ENCODE data around the gene ECHS1. TPM values are rescaled to one million over a fixed set of nuclear protein-coding genes. Genes with fewer than 3 reads are reported as not detected.

ECHS1 gene
- total and polyA plus RNA-seq, 2 of the 8 experiments (the other 6 are each of a cell fraction or from before 2014, with no cell fraction given), result 41.7 to 101 TPM

GRCh38 chr10:133357285-133358161, 15.6 kb downstream of the ECHS1 start, which contains the start of gene FUOM (continued):
- no peak for TF ChIP-seq CTCF (IDR thresholded peaks at IDR 0.05; ENCODE audit: control extremely low read depth in 1 of 3, insufficient read depth in 1 of 3, low read depth in 1 of 3, low read length in 3 of 3)
- TF ChIP-seq SUZ12 (IDR thresholded peaks at IDR 0.05; ENCODE audit: low read length), result no peak
- TF ChIP-seq CHD2 (IDR thresholded peaks at IDR 0.05; ENCODE audit: low read length), result no peak
- no peak for TF ChIP-seq SRF (IDR thresholded peaks at IDR 0.05; ENCODE audit: low read depth, low read length)
- 0 out of 2 replicates have a peak, but pooled peaks have one; percentile 34 for TF ChIP-seq TEAD4 (IDR thresholded peaks at IDR 0.05; ENCODE audit: low read depth, low read length)
- no peak for TF ChIP-seq RNF2 (IDR thresholded peaks at IDR 0.05; ENCODE audit: borderline replicate concordance, low read depth, low read length, missing control alignments, poor library complexity, severe bottlenecking)
- TF ChIP-seq SP2 (IDR thresholded peaks at IDR 0.05; ENCODE audit: low read length), result no peak
- no peak for TF ChIP-seq TBP (IDR thresholded peaks at IDR 0.05; ENCODE audit: low read depth, low read length)
- no peak for TF ChIP-seq SAP30 (IDR thresholded peaks at IDR 0.05; ENCODE audit: insufficient read depth, insufficient replicate concordance, low read length)
- no peak for TF ChIP-seq MAFK (IDR thresholded peaks at IDR 0.05; ENCODE audit: low read depth, low read length)
- 0 out of 2 replicates have a peak, but pooled peaks have one; percentile 8 for TF ChIP-seq E2F6 (IDR thresholded peaks at IDR 0.05)
- TF ChIP-seq EGR1 (IDR thresholded peaks at IDR 0.05; ENCODE audit: borderline replicate concordance, low read depth, low read length), result peak; percentile 89; the same call in 1 of the 2 replicates
- TF ChIP-seq ATF3 (IDR thresholded peaks at IDR 0.05; ENCODE audit: insufficient read depth, low read depth, low read length), result no peak
- TF ChIP-seq ASH2L (IDR thresholded peaks at IDR 0.05; ENCODE audit: low read length), result peak; percentile 59
- no peak for TF ChIP-seq SP1 (IDR thresholded peaks at IDR 0.05; ENCODE audit: low read depth, low read length)
